OCI-LY1 (cell line): ENCODE data around the gene ACMSD.
A peak's percentile ranks its signal among the peaks of the same experiment; 100 is the strongest.

ENCODE experiments used
- H2AFZ ChIP-seq: fragments of 200-600 bp; sonication (generic), shearing (Covaris generic); 2 replicates; pipeline ENCODE4 v1.6.0; 2014; ENCODE audit warnings: antibody characterized with exemption, mild to moderate bottlenecking, low read length
- H3F3A ChIP-seq: fragments of 200-600 bp; sonication (generic), shearing (Covaris generic); 2 replicates; pipeline ENCODE4 v1.6.0; 2014; ENCODE audit warnings: mild to moderate bottlenecking, antibody characterized with exemption, low read length, moderate library complexity; ENCODE audit not compliant: insufficient read depth
- H3K27ac ChIP-seq: fragments of 200-600 bp; sonication (generic); 2 replicates; pipeline ENCODE4 v1.5.1; 2014; ENCODE audit warnings: low read length, mixed run types, mild to moderate bottlenecking, low read depth; ENCODE audit not compliant: poor library complexity, severe bottlenecking
- H3K27me3 ChIP-seq: fragments of 200-600 bp; sonication (generic); 2 replicates; pipeline ENCODE4 v1.6.0; 2014; ENCODE audit warnings: antibody characterized with exemption, mild to moderate bottlenecking, low read length, moderate library complexity; ENCODE audit not compliant: insufficient read depth
- H3K36me3 ChIP-seq: fragments of 200-600 bp; sonication (generic); 2 replicates; pipeline ENCODE4 v1.6.1; 2014; ENCODE audit warnings: mild to moderate bottlenecking, antibody characterized with exemption, low read length, moderate library complexity, mixed read lengths; ENCODE audit not compliant: insufficient read depth
- H3K4me1 ChIP-seq: fragments of 200-600 bp; sonication (generic); 2 replicates; pipeline ENCODE4 v1.5.1; 2014; ENCODE audit warnings: mild to moderate bottlenecking, low read length, moderate library complexity; ENCODE audit not compliant: insufficient read depth, severe bottlenecking
- H3K4me2 ChIP-seq: fragments of 200-600 bp; sonication (generic), shearing (Covaris generic); 2 replicates; pipeline ENCODE4 v1.6.1; 2014; ENCODE audit warnings: low read length
- H3K4me3 ChIP-seq: fragments of 200-600 bp; sonication (generic); 2 replicates; pipeline ENCODE4 v1.5.1; 2014; ENCODE audit warnings: low read length, low read depth, mild to moderate bottlenecking, mixed read lengths; ENCODE audit not compliant: poor library complexity, severe bottlenecking
- H3K79me2 ChIP-seq: fragments of 200-600 bp; shearing (Covaris generic); 2 replicates; pipeline ENCODE4 v1.6.1; 2016; ENCODE audit warnings: mixed run types, low read length, mixed read lengths; ENCODE audit not compliant: insufficient read depth
- H3K9ac ChIP-seq: fragments of 200-600 bp; sonication (generic), shearing (Covaris generic); 2 replicates; pipeline ENCODE4 v1.6.1; 2014; ENCODE audit warnings: mild to moderate bottlenecking, low read length, mixed read lengths
- H3K9me2 ChIP-seq: fragments of 200-600 bp; sonication (generic), shearing (Covaris generic); 2 replicates; pipeline ENCODE4 v1.6.1; 2014; ENCODE audit warnings: low read depth, mild to moderate bottlenecking, low read length, mixed read lengths
- H3K9me3 ChIP-seq: fragments of 200-600 bp; shearing (Covaris generic); 2 replicates; pipeline ENCODE4 v1.6.1; 2014; ENCODE audit warnings: low read length, mixed read lengths
- H4K20me1 ChIP-seq: fragments of 200-600 bp; sonication (generic), shearing (Covaris generic); 2 replicates; pipeline ENCODE4 v1.6.0; 2016; ENCODE audit warnings: mild to moderate bottlenecking, low read length; ENCODE audit not compliant: insufficient read depth
- EZH2 ChIP-seq: fragments of 200-600 bp; sonication (generic), shearing (Covaris generic); IDR thresholded peaks from 2 replicates; pipeline ENCODE4 v1.8.0; 2017; ENCODE audit warnings: borderline replicate concordance, mixed run types, mild to moderate bottlenecking, antibody characterized with exemption, low read length, moderate library complexity, mixed read lengths
- TF ChIP-seq, protein P1 (sequence below): fragments of 200-600 bp; sonication (generic), shearing (Covaris generic); IDR thresholded peaks from 2 replicates; pipeline ENCODE4 v1.5.1; 2017; ENCODE audit warnings: mild to moderate bottlenecking, antibody characterized with exemption, low read length, moderate library complexity, mixed read lengths

ACMSD gene

DNA sequence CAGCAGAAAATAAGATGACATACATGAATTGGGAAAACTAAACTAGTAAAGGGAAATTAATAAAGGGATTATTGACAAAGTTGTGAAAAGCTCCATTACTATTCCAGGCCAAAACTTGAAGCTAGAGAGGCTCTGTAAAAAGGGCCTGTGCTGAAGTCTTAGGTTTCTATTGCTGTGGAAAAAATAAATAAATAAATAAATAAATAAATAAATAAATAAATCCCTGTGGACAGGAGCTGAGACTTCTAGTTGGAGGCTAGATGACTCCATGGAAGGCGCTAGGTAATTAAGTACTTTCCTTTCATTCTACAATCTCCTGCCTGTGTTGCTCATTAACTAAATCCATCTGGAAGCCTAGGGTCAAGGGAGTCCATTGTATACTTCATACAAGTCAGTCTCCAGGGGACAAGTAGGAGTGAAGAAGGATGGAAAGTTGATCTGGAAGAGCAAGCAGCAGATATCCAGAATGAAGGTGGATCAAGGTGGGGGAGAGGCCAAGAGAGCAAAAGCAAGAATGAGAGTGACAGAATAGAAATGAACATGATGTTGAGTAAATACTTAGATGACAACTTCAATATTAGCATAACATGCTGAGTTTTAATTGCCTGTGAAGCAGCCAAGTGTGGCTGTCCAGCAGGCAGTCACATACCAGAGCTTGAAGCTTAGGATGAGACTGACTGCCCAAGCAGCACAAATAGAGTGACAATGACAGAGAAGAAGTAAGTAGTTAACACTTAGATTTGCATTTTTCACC is 54.0 kb downstream of the ACMSD start:
- H3K4me2 ChIP-seq, result no peak overlapping the region
- H4K20me1 ChIP-seq, result no peaks in the 10 kb centered on the region
- H3F3A ChIP-seq, result no peaks in the 10 kb centered on the region
- H2AFZ ChIP-seq, result no peak overlapping the region
- no peaks in the 10 kb centered on the region for H3K36me3 ChIP-seq
- no peak overlapping the region for H3K9ac ChIP-seq
- no peak overlapping the region for H3K4me3 ChIP-seq
- H3K4me1 ChIP-seq, result no peaks in the 10 kb centered on the region
- no peaks in the 10 kb centered on the region for H3K9me2 ChIP-seq
- H3K9me3 ChIP-seq, result no peaks in the 10 kb centered on the region
- H3K27me3 ChIP-seq, result no peaks in the 10 kb centered on the region
- TF ChIP-seq, protein P1, sequence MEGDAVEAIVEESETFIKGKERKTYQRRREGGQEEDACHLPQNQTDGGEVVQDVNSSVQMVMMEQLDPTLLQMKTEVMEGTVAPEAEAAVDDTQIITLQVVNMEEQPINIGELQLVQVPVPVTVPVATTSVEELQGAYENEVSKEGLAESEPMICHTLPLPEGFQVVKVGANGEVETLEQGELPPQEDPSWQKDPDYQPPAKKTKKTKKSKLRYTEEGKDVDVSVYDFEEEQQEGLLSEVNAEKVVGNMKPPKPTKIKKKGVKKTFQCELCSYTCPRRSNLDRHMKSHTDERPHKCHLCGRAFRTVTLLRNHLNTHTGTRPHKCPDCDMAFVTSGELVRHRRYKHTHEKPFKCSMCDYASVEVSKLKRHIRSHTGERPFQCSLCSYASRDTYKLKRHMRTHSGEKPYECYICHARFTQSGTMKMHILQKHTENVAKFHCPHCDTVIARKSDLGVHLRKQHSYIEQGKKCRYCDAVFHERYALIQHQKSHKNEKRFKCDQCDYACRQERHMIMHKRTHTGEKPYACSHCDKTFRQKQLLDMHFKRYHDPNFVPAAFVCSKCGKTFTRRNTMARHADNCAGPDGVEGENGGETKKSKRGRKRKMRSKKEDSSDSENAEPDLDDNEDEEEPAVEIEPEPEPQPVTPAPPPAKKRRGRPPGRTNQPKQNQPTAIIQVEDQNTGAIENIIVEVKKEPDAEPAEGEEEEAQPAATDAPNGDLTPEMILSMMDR, result no peak
- TF ChIP-seq EZH2, result no peak
- H3K79me2 ChIP-seq, result no peaks in the 10 kb centered on the region
- no peak overlapping the region for H3K27ac ChIP-seq

DNA sequence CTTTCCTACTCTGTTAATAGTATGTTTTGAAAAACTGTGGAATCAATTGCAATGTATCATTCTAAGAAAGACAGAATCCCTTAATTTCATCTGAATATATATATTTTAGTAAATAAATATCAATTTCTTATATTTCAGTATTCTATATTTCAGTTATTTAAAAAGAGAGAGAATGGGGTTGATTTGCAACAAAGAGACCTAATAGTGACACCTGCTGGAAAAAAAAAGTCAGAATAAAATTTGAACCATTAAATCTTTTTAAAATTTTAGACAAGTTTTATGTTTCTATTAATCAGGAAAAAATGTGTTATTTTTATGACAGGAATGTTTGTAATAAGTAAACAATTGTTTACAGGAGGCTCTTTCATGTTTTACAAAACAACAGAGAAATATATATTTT is 59.5 kb downstream of the ACMSD start:
- H3K4me1 ChIP-seq, result no peaks in the 10 kb centered on the region
- no peak overlapping the region for H2AFZ ChIP-seq
- H3K9me2 ChIP-seq, result no peaks in the 10 kb centered on the region
- H3K4me2 ChIP-seq, result no peak overlapping the region
- H3K36me3 ChIP-seq, result no peaks in the 10 kb centered on the region
- H3K79me2 ChIP-seq, result no peaks in the 10 kb centered on the region
- H3K4me3 ChIP-seq, result no peak overlapping the region
- H4K20me1 ChIP-seq, result no peaks in the 10 kb centered on the region
- H3K27me3 ChIP-seq, result no peaks in the 10 kb centered on the region
- no peak overlapping the region for H3K9ac ChIP-seq
- no peak overlapping the region for H3K27ac ChIP-seq
- no peak for TF ChIP-seq EZH2
- TF ChIP-seq, protein P1, result peak; percentile 39
- H3F3A ChIP-seq, result no peaks in the 10 kb centered on the region
- H3K9me3 ChIP-seq, result no peaks in the 10 kb centered on the region

DNA sequence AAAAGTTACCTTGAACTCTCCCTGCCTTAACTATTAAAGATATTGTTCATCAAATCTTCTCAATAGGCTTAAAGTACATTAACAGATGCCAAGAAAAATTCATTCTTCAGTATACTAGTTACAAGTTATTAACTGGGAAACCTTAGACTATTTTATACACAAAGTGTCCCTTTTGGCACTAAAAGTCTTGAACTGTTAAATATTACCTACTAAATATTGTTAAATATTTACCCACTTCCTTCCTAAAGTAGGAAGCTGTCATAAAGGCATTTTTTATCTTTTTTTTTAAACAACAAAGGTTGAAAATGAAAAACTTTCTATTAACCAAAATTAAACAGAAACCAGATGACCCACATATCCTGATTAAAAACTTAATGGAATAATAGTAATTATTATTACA is 60.8 kb downstream of the ACMSD start:
- Histone ChIP-seq H3K4me2 (no peak overlapping the region), H3K9me2 (no peaks in the 10 kb centered on the region), H3K36me3 (no peaks in the 10 kb centered on the region)

More for the DNA sequence above, 60.8 kb downstream of the ACMSD start:
- H3K9me3 ChIP-seq, result no peaks in the 10 kb centered on the region
- no peak overlapping the region for H3K9ac ChIP-seq
- H2AFZ ChIP-seq, result no peak overlapping the region
- no peaks in the 10 kb centered on the region for H4K20me1 ChIP-seq
- H3K27ac ChIP-seq, result no peak overlapping the region
- no peak for TF ChIP-seq EZH2
- TF ChIP-seq, protein P1, result no peak
- no peaks in the 10 kb centered on the region for H3K79me2 ChIP-seq
- H3K4me3 ChIP-seq, result no peak overlapping the region
- no peaks in the 10 kb centered on the region for H3K4me1 ChIP-seq
- H3K27me3 ChIP-seq, result no peaks in the 10 kb centered on the region
- no peaks in the 10 kb centered on the region for H3F3A ChIP-seq
